OCI-LY1 (cell line): ENCODE data around the gene LSS.

Experiments
- EZH2 ChIP-seq: fragments of 200-600 bp; sonication (generic), shearing (Covaris generic); IDR thresholded peaks from 2 replicates; pipeline ENCODE4 v1.8.0; 2017; ENCODE audit warnings: borderline replicate concordance, mixed run types, mild to moderate bottlenecking, antibody characterized with exemption, low read length, moderate library complexity, mixed read lengths
- TF ChIP-seq, protein P1 (sequence below): fragments of 200-600 bp; sonication (generic), shearing (Covaris generic); IDR thresholded peaks from 2 replicates; pipeline ENCODE4 v1.5.1; 2017; ENCODE audit warnings: mild to moderate bottlenecking, antibody characterized with exemption, low read length, moderate library complexity, mixed read lengths

DNA sequence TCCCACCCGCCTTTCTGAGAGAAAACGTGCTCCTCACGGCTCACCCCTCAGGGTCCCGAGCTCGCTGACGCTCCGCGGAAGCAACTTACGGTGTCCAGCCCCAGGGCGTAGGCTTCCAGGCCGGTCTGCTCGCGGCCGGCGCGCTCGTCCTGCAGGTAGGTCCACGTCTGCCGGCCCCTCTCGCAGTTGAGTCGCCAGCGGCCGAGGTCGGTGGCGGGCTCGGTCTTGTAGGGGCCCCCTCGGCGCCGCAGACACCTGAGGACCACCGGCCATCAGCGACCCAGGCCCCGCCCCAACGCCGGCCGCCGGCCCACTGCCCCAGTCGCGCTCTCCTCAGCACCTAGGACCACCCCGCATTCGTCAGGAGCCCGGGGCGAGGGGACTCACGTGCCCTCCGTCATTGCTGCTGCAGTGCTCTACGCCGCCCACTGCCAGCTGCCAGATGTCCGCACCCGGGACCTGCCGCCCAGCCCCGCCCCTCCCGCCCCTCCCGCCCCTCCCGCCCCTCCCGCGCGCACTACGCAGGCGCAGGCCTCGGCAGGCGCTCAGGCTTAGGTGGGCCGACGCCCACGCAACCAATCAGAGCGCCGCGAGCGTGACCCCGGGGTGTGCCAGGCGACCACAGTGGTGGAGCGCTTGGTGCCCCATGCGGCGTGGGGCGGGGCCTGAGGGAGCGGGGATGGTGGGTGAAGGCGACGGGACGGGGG, at the start of gene LSS:
- TF ChIP-seq, protein P1, sequence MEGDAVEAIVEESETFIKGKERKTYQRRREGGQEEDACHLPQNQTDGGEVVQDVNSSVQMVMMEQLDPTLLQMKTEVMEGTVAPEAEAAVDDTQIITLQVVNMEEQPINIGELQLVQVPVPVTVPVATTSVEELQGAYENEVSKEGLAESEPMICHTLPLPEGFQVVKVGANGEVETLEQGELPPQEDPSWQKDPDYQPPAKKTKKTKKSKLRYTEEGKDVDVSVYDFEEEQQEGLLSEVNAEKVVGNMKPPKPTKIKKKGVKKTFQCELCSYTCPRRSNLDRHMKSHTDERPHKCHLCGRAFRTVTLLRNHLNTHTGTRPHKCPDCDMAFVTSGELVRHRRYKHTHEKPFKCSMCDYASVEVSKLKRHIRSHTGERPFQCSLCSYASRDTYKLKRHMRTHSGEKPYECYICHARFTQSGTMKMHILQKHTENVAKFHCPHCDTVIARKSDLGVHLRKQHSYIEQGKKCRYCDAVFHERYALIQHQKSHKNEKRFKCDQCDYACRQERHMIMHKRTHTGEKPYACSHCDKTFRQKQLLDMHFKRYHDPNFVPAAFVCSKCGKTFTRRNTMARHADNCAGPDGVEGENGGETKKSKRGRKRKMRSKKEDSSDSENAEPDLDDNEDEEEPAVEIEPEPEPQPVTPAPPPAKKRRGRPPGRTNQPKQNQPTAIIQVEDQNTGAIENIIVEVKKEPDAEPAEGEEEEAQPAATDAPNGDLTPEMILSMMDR = no peak
- TF ChIP-seq EZH2 = no peak
